B cell (primary cell): Measurements from ENCODE around the gene ZNF775.

ENCODE experiments used
- EZH2 ChIP-seq: IDR thresholded peaks from 2 replicates; pipeline ENCODE4 v1.6.1; 2012; ENCODE audit warnings: borderline replicate concordance, low read depth, mild to moderate bottlenecking, moderate library complexity, low read length; ENCODE audit not compliant: insufficient read depth, poor library complexity, severe bottlenecking
- TF ChIP-seq, protein P1 (sequence below): fragments of 200-600 bp; IDR thresholded peaks from one replicate; pipeline ENCODE4 v1.8.0; 2022; ENCODE audit warnings: antibody characterized with exemption, mild to moderate bottlenecking

GRCh38 chr7:150382844-150383225, 3.7 kb downstream of the ZNF775 start:
- TF ChIP-seq, protein P1, sequence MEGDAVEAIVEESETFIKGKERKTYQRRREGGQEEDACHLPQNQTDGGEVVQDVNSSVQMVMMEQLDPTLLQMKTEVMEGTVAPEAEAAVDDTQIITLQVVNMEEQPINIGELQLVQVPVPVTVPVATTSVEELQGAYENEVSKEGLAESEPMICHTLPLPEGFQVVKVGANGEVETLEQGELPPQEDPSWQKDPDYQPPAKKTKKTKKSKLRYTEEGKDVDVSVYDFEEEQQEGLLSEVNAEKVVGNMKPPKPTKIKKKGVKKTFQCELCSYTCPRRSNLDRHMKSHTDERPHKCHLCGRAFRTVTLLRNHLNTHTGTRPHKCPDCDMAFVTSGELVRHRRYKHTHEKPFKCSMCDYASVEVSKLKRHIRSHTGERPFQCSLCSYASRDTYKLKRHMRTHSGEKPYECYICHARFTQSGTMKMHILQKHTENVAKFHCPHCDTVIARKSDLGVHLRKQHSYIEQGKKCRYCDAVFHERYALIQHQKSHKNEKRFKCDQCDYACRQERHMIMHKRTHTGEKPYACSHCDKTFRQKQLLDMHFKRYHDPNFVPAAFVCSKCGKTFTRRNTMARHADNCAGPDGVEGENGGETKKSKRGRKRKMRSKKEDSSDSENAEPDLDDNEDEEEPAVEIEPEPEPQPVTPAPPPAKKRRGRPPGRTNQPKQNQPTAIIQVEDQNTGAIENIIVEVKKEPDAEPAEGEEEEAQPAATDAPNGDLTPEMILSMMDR = no peak
- TF ChIP-seq EZH2 = no peak
